Measurements from ENCODE around the gene MTG1.

DNA sequence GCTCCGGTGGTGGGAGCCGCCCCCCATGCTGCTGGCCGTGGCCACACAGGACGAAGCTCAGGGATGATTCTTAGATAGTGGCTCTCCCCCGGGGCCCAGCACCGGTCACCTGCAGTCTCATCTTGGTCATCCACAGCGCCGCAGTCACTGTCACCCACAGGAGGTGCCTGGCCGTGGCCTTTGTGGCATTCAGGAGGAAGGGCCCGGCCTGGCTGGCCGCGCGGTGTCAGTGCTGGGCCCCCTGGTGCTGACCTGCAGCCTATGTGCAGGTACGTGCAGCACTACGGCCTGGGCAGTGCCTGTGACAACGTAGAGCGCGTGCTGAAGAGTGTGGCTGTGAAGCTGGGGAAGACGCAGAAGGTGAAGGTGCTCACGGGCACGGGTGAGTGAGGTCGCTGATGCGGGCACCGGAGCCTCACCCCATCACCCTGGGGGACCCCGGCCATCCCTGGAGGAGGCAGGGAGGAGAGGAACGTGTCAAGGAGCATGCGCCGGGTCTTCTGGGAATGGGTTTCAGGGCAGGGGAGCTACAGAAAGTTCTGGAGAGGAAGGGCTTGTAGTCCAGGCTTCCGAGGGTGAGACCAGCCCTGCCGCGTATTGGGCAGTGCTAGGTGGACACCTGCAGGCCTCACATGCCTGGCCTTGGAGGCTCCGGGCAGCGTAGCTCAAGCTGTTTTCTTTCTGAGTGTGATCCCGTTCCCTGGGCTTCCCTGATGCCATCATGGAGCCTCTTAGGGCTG is 25.4 kb downstream of the MTG1 start:
- TF ChIP-seq, protein P1, sequence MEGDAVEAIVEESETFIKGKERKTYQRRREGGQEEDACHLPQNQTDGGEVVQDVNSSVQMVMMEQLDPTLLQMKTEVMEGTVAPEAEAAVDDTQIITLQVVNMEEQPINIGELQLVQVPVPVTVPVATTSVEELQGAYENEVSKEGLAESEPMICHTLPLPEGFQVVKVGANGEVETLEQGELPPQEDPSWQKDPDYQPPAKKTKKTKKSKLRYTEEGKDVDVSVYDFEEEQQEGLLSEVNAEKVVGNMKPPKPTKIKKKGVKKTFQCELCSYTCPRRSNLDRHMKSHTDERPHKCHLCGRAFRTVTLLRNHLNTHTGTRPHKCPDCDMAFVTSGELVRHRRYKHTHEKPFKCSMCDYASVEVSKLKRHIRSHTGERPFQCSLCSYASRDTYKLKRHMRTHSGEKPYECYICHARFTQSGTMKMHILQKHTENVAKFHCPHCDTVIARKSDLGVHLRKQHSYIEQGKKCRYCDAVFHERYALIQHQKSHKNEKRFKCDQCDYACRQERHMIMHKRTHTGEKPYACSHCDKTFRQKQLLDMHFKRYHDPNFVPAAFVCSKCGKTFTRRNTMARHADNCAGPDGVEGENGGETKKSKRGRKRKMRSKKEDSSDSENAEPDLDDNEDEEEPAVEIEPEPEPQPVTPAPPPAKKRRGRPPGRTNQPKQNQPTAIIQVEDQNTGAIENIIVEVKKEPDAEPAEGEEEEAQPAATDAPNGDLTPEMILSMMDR (conservative IDR thresholded peaks at IDR 0.05) = no peak
- no peak for TF ChIP-seq ZFX (IDR thresholded peaks at IDR 0.05)
